ENCODE data around the gene STC2.
"Not testable (repeated sequence)": the region's sequence is repeated elsewhere in the genome, so short reads cannot be mapped to it uniquely, and the experiment has no call there.

Gene STC2, protein sequence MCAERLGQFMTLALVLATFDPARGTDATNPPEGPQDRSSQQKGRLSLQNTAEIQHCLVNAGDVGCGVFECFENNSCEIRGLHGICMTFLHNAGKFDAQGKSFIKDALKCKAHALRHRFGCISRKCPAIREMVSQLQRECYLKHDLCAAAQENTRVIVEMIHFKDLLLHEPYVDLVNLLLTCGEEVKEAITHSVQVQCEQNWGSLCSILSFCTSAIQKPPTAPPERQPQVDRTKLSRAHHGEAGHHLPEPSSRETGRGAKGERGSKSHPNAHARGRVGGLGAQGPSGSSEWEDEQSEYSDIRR

DNA sequence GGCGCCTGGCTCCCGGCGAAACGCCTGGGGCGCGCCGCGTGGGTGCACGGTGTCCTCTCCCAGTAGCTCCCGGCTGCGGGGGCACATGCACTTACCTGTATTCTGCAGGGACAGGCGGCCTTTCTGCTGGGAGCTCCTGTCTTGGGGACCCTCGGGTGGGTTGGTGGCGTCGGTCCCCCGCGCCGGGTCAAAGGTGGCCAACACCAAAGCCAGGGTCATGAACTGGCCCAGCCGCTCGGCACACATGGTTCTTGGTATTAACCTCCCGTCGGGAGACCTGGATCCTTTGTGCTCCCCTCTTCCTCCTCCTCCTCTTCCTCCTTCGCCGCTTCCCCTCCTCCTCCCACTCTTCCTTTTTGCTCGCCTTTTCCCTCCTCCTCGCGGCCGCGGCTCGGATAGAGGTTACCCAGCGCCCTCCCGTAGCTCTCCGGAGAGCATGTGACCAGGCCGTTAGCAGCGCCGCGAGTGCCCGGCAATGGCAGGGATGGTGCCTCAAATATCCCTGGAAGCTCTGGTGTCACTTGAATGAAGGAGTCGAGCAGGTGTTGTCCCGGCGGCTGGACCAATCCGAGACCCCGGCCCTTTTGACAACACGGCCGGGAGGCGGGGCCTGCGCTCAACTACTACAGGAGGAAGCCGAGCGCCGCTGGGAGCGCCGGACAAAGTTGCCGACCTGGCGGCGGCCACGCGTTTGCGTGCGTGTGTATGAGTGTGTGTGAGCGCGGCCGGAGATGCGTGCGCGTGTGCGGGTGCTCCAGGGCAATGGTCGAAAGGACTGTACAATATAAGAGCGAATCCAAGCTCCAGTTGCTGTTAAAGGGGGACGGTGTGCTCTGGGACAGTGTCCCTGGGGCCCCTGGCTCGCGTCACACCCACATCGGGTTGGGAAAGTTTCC is at the start of gene STC2:
Gene STC2 (minus strand): TSS at position 467 of the 896 bp plus-strand sequence. CDS start 221 bp downstream, at position 246.
- peak; percentile 85 for DNase-seq

DNA sequence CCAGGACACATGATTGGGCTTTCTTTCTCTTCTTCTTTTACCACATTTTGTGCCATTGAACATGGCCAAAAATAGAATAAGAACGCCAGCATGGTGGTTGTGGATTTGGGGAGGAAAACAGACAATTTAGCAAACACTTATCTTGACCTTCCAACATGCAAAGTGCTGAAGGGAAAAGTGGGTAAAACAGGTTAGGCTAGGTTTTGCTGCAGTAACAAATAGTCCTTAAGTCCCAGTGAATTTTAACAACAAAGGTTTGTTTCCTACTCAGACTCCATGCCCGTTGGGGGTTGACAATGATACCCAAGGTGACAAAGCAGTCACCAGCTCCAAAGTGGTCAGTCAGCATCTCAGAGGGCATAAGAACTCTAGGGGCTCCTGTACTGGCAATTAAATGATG is 43.2 kb upstream of the STC2 start:
- no peak for DNase-seq

- DNase-seq: not testable (repeated sequence)
Observed at GRCh38 chr5:173363406-173363805, 35.2 kb upstream of the STC2 start.

GRCh38 chr5:173355561-173355960 is 27.3 kb upstream of the STC2 start:
- DNase-seq: no peak

DNA sequence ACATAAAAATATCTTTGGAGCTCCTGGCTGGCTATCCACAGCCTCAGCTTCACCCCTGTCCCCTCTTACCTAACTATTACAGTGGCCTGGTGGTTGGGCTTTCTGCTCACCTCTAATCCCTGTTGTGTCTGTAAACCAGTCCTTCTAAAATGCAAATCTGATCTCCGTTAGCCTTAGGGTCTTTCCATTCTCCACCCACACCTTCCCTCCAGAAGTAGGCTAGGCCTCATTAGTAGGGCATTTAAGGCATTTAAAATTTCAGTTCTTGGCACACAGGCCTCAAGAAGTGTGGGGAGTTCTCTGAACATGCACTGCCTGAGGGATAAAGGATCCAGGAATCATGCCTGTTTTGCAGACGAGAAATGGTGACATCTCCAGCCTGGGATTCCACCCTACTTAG is 26.4 kb upstream of the STC2 start:
- DNase-seq: no peak

- no peak for DNase-seq
Observed at GRCh38 chr5:173352366-173353349, 24.4 kb upstream of the STC2 start.

DNA sequence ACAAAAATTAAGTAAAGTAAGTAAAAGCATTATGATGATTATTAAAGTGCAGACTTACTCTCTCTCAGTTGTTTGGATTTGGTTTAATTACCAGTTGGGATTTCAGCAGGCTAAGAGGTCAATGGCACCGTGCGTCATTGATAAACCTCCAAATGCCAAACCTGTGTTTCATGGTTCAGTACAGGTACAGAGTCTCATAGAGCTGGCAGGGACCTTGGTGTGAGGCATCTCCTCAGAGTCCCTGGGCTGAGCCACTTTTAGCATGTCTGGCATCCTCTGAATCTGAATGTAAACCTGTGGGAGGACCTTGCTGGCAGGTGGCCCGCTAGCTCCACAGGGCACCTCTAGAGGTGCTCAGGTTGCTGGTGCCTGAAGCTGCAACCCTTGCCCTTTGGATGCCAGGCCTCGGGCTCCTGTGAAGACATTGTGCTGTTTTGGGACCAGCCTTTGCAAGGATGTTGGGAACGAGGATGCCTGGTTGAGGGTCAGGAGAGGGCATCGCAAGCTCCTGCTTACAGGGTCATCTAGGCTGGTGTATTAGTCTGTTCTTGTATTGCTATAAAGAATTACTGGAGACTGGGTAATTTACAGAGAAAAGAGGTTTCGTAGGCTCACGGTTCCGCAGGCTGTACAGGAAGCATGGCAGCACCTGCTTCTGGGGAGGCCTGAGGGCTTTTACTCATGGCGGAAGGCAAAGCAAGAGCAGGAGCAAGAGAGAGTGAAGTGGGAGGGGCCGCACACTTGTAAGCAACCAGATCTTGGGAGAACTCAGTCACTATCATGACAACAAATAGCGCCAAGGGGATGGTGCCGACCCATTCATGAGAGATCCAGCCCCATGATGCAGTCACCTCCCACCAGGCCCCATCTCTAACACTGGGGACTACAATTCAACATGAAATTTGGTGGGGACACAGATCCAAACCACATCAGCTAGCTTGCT is 14.9 kb upstream of the STC2 start:
- DNase-seq: no peak

DNA sequence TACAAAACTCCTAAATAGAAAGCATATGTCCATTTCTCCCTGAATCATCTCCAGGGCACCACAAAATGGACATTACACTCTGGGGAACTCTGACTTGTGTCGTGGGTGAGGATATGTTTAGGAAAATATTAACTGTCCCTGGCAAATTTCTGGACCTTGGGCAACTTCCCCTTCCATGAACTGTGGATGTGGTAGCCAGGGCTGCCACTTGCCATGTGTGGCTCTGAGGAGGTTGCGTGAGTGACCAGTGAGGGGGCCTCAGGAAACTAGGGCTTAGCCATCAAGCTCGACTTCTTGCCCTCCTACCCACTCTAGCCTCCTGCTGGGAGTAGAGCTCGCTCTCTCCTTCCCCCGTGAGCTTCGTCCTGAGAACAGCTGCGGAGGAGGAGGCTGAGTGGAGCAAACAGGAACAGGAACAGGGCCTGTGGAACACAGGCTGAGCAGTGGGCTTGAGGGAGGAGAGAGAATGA is 13.8 kb upstream of the STC2 start:
- DNase-seq: no peak

- DNase-seq: no peak
Observed at GRCh38 chr5:173340984-173341383, 12.8 kb upstream of the STC2 start.

GRCh38 chr5:173340451-173340850 is 12.2 kb upstream of the STC2 start:
- DNase-seq: no peak

DNA sequence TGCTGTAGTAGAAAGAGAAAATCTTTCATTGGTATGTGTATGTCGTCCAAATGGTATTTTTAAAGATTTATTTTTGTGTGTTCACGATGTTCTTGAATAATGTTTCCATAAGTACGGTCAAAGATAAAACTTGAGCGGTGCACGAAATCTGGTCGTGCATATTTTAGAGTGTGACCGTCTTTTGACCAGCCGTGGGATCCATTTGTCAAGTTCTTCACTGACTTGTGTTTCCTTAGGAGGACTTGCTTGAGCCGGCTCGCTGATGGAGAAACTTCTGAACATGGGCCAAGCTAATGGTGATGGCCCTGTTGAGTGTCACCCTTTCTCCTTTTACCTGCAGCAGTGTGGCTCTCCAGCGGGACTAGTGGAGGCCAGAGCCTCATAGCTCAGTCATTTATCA is 11.1 kb upstream of the STC2 start:
- DNase-seq: no peak

DNA sequence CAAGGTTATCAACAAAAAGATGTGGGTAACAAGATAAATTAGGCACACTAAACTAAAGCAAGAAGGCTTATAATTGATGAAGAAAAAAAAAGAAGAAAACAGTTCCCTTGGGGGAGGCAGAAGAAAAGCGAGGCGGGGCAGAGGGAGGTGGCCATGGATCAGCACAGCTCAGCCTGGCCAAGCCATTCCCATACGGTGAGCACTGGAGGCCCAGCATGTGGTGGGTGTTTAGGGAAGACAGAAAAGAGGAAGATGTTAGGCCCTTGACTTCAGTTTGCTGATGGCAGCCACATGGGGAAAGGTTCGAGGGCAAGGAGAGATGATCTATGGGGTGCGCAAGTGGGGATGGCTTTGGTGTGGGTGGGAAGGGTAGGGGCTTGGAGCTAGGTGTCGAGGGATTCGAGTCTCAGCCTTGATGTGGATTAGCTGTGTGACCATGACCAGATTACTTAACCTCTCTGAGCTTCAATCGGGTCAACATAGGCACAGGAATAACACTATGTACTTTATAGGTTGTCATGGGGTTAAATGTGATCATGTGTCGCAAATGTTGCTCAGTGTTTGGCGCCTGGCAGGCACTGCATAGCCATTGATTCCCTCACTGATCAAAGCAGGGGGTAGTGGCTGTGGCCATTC is 10.3 kb upstream of the STC2 start:
- no peak for DNase-seq

DNA sequence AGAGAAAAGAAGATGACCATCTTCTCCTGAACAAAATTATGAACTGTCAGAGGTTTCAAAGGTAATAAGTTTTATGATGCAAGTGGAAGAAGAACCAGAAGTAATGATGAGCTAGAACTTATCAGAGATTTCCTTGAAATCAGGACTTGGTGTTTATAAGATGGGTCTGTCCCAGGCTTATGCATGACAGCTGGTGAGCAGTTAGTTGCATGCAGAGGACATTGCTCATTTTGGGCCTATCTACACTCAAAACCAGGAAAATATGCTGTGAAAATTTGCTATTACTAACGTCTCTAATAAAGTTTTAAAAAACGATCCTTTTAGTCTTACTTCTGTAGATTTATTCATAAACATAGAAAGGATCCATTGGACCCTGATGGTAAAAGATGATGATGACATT is 6.6 kb upstream of the STC2 start:
- no peak for DNase-seq

DNA sequence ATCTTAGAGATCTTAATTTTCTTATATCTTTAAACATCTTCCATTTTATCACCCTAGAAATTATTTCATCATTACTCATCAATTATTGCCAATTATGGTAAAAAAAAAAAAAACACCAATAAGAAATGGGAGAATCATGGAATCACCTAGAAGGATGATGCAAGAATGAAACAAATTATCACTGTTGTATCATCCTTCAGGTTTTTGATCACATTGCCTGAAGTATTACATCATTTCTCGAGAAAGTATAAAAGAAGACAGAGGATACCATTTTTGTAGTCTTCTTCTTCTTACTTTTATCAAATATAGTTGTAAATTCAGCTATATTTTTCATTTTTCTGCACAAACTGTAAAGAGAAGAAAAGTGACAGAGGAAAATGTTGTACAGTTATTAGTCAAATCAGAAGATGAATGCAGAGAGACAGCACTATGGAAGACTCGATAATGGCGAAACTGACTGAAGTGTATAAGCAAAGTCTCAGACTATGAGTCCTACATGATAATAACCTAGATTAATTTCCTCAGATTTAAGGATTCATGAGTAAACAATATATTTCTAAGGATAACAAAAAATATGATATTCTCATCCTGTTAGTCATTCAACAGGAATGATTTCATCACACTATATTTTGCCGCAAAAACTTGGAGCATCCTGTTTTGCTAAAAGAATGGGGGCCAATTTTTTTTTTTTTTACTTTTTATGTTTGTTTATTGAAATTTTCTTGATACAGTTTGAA is 5.9 kb upstream of the STC2 start:
- DNase-seq: no peak

DNA sequence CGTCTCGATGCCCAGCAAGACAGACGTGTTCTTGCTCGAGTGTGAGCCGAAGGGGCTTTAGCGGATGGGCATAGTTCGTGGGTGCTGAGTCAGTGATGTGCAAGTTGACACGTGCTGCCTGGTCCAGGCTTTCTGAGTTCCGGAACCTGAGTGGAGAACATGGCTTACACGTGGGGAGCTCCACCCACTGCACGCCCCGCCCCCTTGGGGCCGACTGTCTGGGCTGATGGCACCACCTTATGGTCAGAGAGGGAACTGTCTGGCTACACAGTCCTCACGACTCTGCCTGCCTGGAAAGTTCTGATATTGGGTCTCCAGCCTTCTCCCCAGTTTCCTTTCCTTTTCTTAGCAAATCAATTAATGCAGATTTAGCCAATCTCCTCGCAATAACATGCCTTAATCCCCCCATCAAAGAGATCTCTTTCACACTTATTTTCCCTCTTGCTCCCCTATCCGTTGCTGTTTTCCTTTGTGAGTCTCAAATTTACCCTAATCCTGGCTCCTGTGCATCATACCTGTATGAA is 3.8 kb upstream of the STC2 start:
- DNase-seq: peak; percentile 93

DNA sequence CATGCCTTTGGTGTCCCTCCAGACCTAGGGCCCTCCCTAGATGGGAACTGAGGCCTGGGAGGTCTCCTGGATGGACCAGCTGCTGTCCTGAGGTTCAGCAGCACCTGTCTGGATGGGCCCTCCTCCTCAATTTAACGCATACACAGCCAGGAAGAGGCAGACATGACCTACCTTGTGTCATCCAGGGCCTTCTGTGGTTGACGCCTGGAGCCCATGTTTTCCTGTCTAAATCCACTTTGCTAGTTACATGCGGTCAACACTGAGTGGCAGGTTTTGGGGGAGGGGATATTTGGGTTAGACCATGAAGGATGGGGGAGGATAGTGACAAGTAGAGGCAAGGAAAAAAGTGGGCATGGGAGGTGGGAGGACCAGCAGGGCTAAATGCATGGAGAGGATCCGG is 3.1 kb upstream of the STC2 start:
- DNase-seq: no peak

DNA sequence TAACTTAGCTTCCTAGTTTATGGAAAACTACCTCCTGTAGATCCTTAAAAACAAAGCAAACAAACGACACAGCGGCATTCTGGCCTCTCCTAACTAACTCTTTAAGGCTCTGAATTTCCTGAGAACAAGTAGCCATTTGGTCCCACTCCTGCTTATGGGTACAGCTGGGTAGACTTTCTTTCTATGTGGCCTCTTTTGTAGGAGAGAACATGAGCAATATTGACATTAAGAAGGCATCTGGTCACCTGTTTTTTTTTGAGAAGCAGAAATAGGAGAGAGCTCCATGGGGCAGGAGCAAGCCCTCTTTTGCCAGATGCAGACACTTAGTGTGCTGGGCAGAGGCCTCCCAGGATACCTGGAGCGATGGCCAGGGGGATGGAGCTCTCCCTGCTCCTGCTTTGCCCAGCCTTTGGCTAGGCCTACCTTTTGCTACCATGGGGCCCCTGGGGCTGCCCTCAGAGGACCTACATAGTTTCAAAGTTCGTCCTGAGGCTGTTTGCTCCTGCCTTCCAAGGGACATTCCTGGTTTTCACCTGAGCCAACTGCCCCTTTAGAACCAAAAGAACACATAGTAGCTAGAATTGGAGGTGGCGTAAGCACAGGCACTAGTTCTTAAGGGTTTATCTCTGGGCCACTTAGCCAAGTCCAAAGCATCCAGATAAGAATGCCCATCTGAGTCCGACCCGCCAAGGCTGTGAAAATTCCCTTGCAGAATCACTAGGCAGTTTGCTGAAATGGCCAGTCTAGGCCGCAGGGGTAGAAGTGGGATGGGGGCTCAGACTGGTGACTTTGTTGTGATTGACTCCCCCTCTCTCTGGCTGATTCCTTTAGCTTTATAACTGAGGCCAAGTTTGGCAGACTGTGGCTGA is 2.4 kb upstream of the STC2 start:
- no peak for DNase-seq

DNA sequence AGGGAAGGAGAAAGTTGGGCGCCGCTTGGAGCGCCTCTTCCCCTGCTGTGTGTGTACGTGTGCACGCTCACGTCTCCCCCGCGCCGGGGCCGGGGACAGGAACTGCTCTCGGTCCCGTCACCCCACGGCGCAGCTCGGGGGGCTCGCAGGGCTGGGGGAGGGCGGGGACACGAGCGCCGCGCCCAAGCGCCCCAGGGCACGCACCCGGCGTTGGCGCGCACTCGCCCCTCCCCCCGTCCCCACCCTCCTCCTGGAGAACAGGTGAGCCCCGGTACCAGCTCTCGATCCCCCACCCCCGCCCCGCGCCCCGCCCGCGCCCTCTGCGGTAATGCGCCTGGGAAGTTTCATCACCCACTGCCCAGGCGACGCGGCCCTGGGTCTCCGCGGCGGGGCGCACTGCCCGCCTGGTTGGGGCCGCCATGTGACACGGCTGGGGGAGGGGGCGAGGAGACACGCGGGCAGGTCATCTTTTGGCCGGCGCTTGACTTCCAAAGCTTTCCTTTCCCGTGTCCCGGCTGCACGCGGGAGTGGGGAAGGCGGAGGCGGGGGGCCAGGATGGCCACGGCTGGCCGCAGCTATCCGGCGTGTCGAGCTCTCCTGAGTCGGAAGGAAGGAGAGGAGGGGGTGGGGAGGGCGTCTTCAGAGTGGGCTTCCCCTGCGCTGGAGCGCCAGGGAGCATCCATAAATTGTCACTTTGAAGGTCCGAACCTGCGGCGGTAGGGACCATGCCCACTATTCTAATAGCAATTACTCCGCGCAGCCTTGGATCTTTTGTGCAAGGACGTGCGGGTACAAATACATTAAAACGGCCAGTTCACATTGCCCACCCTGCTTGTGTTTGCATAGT is 1.5 kb upstream of the STC2 start:
- DNase-seq: peak; percentile 89
